Neuronal stem cell (in vitro differentiated cells): Measurements from ENCODE around the gene SLC16A10.

Experiments
- DNase-seq: peaks from one replicate; pipeline ENCODE4 v3.0.0-alpha.2; 2013; ENCODE audit warnings: low spot score
- H2AFZ ChIP-seq: one replicate; pipeline ENCODE4 v1.6.1; 2013; ENCODE audit warnings: mild to moderate bottlenecking, low read length, inconsistent platforms
- H2AK5ac ChIP-seq: 2 replicates; pipeline ENCODE4 v1.6.1; 2013; ENCODE audit warnings: low read depth, mild to moderate bottlenecking, inconsistent platforms, low read length, moderate library complexity, mixed read lengths
- H2BK120ac ChIP-seq: 2 replicates; pipeline ENCODE4 v1.6.1; 2013; ENCODE audit warnings: low read depth, mild to moderate bottlenecking, inconsistent platforms, low read length, moderate library complexity, mixed read lengths
- H2BK12ac ChIP-seq: one replicate; pipeline ENCODE4 v1.6.1; 2013; ENCODE audit warnings: low read length, inconsistent platforms
- H2BK15ac ChIP-seq: 2 replicates; pipeline ENCODE4 v1.6.1; 2013; ENCODE audit warnings: mild to moderate bottlenecking, low read length, inconsistent platforms, mixed read lengths
- H2BK5ac ChIP-seq: one replicate; pipeline ENCODE4 v1.6.1; 2013; ENCODE audit warnings: inconsistent platforms, mild to moderate bottlenecking, low read length, moderate library complexity
- H3K14ac ChIP-seq: one replicate; pipeline ENCODE4 v1.6.1; 2013; ENCODE audit warnings: low read length, inconsistent platforms
- H3K18ac ChIP-seq: 2 replicates; pipeline ENCODE4 v1.6.1; 2013; ENCODE audit warnings: low read length, inconsistent platforms
- H3K23ac ChIP-seq: 2 replicates; pipeline ENCODE4 v1.6.1; 2013; ENCODE audit warnings: low read depth, mild to moderate bottlenecking, mixed read lengths, low read length, inconsistent platforms; ENCODE audit not compliant: poor library complexity
- H3K27ac ChIP-seq: replicated peaks from 3 replicates; pipeline ENCODE4 v1.5.1; 2013; ENCODE audit warnings: low read length, inconsistent platforms
- H3K27me3 ChIP-seq, 3 experiments: 2 replicates each; pipeline ENCODE4 v1.6.1; 2013; ENCODE audit warnings: low read length in 3 of 3, mild to moderate bottlenecking in 2 of 3, inconsistent platforms in 1 of 3, low read depth in 1 of 3, mixed read lengths in 1 of 3, moderate library complexity in 1 of 3; ENCODE audit not compliant: control insufficient read depth in 3 of 3, insufficient read depth in 3 of 3
- H3K36me3 ChIP-seq, 2 donors: replicated peaks in 1 of 2; 2 replicates each; pipeline ENCODE4 v1.6.1; 2013; ENCODE audit warnings: low read length in 2 of 2; ENCODE audit not compliant: control insufficient read depth in 2 of 2, insufficient read depth in 2 of 2
- H3K4ac ChIP-seq: 2 replicates; pipeline ENCODE4 v1.6.1; 2013; ENCODE audit warnings: inconsistent platforms, mild to moderate bottlenecking, low read length, moderate library complexity
- H3K4me1 ChIP-seq, 2 donors: 1 replicate in 1 of 2; 2 replicates in 1 of 2; pipeline ENCODE4 v1.6.1; 2013; ENCODE audit warnings: low read length in 2 of 2, low read depth in 1 of 2; ENCODE audit not compliant: control insufficient read depth in 2 of 2, insufficient read depth in 1 of 2
- H3K4me2 ChIP-seq: one replicate; pipeline ENCODE4 v1.6.1; 2013; ENCODE audit warnings: mild to moderate bottlenecking, low read length, inconsistent platforms; ENCODE audit not compliant: insufficient read depth, poor library complexity, severe bottlenecking
- H3K4me3 ChIP-seq, 2 donors: 2 replicates each; pipeline ENCODE4 v1.5.1; 2013; ENCODE audit warnings: low read length in 2 of 2, mild to moderate bottlenecking in 2 of 2, inconsistent platforms in 1 of 2, moderate library complexity in 1 of 2
- H3K79me1 ChIP-seq: one replicate; pipeline ENCODE4 v1.6.1; 2013; ENCODE audit warnings: low read depth, mild to moderate bottlenecking, inconsistent platforms, low read length, moderate library complexity
- H3K9ac ChIP-seq: one replicate; pipeline ENCODE4 v1.6.1; 2013; ENCODE audit warnings: mild to moderate bottlenecking, low read depth, low read length, inconsistent platforms; ENCODE audit not compliant: poor library complexity
- H3K9me3 ChIP-seq, 2 donors: replicated peaks in 1 of 2; 2 replicates each; pipeline versions ENCODE3 to v1.6.1; 2013; ENCODE audit warnings: low read length in 2 of 2, mild to moderate bottlenecking in 2 of 2, inconsistent platforms in 1 of 2, low read depth in 1 of 2, mixed read lengths in 1 of 2, moderate library complexity in 1 of 2; ENCODE audit not compliant: control insufficient read depth in 2 of 2, insufficient read depth in 1 of 2
- H4K8ac ChIP-seq: one replicate; pipeline ENCODE4 v1.6.1; 2013; ENCODE audit warnings: low read depth, mild to moderate bottlenecking, inconsistent platforms, low read length, moderate library complexity
- H4K91ac ChIP-seq: one replicate; pipeline ENCODE4 v1.6.1; 2013; ENCODE audit warnings: low read length, low read depth, mild to moderate bottlenecking, inconsistent platforms; ENCODE audit not compliant: poor library complexity
- WGBS, 2 donors: extraction: QIAGEN DNeasy Blood & Tissue Kit; methylation state at CpG; one replicate each; pipeline ENCODE4 v1.1.7; 2013; ENCODE audit warnings: missing lambda C conversion rate in 2 of 2, mixed read lengths in 1 of 2; ENCODE audit not compliant: insufficient read length in 2 of 2, insufficient replicate concordance in 1 of 2; ENCODE audit errors: extremely low coverage in 2 of 2; 5-methylcytosine and 5-hydroxymethylcytosine counted together

The SLC16A10 gene

DNA sequence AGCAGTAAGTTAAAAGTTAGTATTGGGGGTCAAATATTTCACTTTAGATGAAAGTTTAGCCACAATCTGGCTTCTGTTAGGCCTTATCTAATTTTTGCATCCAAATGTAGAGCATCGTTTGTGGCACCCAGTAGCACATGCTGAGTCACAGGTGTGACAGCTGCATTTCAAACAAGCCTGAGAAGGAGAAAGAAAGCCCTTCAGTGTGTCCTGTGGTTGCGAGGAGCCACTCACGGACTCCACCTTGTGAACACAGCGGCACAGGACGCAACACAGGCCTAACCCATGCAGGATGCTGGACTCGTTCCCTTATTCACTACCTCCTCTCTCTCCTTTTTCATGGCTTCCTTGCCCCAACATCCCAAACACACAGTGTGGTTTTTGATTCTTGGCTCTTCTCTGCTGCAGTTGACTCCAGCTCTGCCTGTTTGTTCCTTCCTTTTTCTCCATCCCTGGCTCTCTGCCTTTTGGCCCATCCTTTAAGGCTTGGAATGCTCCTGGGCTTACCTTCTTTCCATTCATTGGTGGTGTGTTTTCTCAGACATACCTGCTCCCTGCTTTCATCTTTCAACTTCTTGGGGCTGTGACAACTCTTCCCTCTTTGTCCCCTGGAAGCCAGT, 124.2 kb downstream of the SLC16A10 start:
- Histone ChIP-seq H3K23ac (no peak overlapping the region), H4K8ac (no peak overlapping the region), H3K14ac (no peak overlapping the region), H3K4me3 (no peak overlapping the region), H3K9ac (no peak overlapping the region), H4K91ac (no peak overlapping the region), H2BK120ac (no peak overlapping the region), H3K18ac (no peak overlapping the region), H2AK5ac (no peak overlapping the region), H3K4me2 (no peak overlapping the region), H3K36me3 (no peaks in the 10 kb centered on the region), H2BK5ac (no peak overlapping the region), H3K27ac (no peak overlapping the region), H3K4me1 (peaks cover 0 to 2% of the 10 kb centered on the region in 2 donors), H3K9me3 (peaks cover 0 to 2% of the 10 kb centered on the region in 2 donors), H3K27me3 (peaks cover 0 to 8% (median 0%) of the 10 kb centered on the region in 3 experiments), H2AFZ (no peak overlapping the region), H2BK15ac (no peak overlapping the region), H3K79me1 (no peaks in the 10 kb centered on the region), H3K4ac (no peak overlapping the region), H2BK12ac (no peak overlapping the region)
- no CpG with 5 or more reads among the region's 6 CpGs for WGBS, 2 donors
- DNase-seq, result no peak

DNA sequence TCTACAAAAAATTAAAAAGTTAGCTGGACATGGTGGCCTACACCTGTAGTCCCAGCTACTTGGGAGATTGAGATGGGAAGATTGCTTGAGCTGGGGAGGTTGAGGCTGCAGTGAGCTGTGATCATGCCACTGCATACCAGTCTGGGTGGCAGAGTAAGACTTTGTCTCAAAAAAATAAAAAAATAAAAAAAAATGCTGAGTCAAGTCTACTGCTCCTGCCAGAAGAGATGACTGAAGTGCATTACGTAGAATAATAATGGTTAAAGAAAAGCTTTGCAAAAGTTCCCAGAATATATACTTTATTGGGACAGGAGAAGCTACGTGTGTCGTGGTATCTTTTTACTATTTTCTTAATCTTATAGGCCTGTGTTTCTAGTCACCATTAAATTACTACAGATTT, 125.3 kb downstream of the SLC16A10 start:
- no peak overlapping the region for H4K91ac ChIP-seq

DNA sequence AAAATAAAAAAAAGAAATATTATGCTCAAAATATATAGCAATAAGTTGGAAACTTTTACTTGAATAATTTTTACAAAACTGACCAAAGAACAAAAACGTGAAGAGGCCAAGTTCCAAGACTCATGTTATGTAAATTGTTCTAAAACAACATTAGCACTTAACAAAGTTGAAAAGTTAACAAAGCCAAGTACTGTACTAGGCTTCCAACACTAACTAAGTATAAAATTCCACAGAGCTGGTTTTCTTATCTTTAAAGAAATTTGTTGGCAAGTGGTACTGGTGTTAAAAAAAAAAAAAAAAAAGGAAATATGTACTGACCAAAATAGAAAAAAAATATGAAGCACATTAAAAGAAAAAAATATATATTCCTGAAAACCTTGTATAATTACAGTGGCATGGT, 127.8 kb downstream of the SLC16A10 start:
- Histone ChIP-seq H3K9me3 (no peaks in the 10 kb centered on the region), H3K27me3 (peaks cover 0 to 3% (median 0%) of the 10 kb centered on the region in 3 experiments), H3K4me1 (peaks cover 0 to 2% of the 10 kb centered on the region in 2 donors), H3K27ac (no peak overlapping the region), H2BK12ac (no peak overlapping the region), H3K4me2 (no peak overlapping the region), H3K4ac (no peak overlapping the region), H2AK5ac (no peak overlapping the region), H3K18ac (no peak overlapping the region), H4K91ac (no peak overlapping the region), H3K4me3 (no peak overlapping the region), H4K8ac (no peak overlapping the region), H3K36me3 (no peaks in the 10 kb centered on the region), H3K23ac (no peak overlapping the region), H3K14ac (no peak overlapping the region), H3K9ac (no peak overlapping the region), H2BK120ac (no peak overlapping the region), H3K79me1 (no peaks in the 10 kb centered on the region), H2BK5ac (no peak overlapping the region), H2BK15ac (no peak overlapping the region), H2AFZ (no peak overlapping the region)
- no peak for DNase-seq
- no CpG with 5 or more reads among the region's 1 CpG for WGBS, 2 donors

More for the DNA sequence above, 125.3 kb downstream of the SLC16A10 start:
- Histone ChIP-seq H2AFZ (no peak overlapping the region), H2BK12ac (no peak overlapping the region), H3K23ac (no peak overlapping the region), H3K4ac (no peak overlapping the region), H3K36me3 (no peaks in the 10 kb centered on the region), H3K14ac (no peak overlapping the region), H2BK15ac (no peak overlapping the region), H2BK120ac (no peak overlapping the region), H3K4me3 (no peak overlapping the region), H2BK5ac (no peak overlapping the region), H3K4me2 (no peak overlapping the region), H3K4me1 (peaks cover 0 to 2% of the 10 kb centered on the region in 2 donors), H3K18ac (no peak overlapping the region), H4K8ac (no peak overlapping the region), H3K9me3 (no peaks in the 10 kb centered on the region), H3K27me3 (peaks cover 0 to 4% (median 0%) of the 10 kb centered on the region in 3 experiments), H3K79me1 (no peaks in the 10 kb centered on the region), H3K9ac (no peak overlapping the region), H3K27ac (no peak overlapping the region), H2AK5ac (no peak overlapping the region)
- WGBS, 2 donors, result no CpG with 5 or more reads among the region's 3 CpGs
- DNase-seq, result no peak

DNA sequence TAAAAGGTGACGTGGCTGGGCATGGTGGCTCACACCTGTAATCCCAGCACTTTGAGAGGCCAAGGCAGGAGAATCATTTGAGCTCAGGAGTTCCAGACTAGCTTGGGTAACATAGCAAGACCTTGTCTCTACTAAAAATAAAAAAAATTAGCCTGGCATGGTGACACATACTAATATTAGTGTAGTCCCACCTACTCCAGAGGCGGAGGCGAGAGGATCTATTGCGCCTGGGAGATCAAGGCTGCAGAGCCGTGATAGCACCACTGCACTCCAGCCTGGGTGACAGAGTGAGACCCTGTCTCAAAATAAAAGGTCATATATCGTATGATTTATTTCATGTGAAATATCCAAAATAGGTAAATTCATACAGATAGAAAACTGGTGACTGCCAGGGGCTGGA, 132.5 kb downstream of the SLC16A10 start:
- Histone ChIP-seq H3K27ac (no peak overlapping the region), H2BK5ac (no peak overlapping the region), H2AFZ (no peak overlapping the region), H3K9ac (no peak overlapping the region), H3K4ac (no peak overlapping the region), H3K79me1 (no peaks in the 10 kb centered on the region), H2BK15ac (no peak overlapping the region), H4K8ac (no peak overlapping the region), H2BK120ac (no peak overlapping the region), H3K23ac (no peak overlapping the region), H3K27me3 (no peaks in the 10 kb centered on the region), H2BK12ac (no peak overlapping the region), H2AK5ac (no peak overlapping the region), H3K9me3 (no peaks in the 10 kb centered on the region), H3K4me3 (no peak overlapping the region), H4K91ac (no peak overlapping the region), H3K36me3 (no peaks in the 10 kb centered on the region), H3K14ac (no peak overlapping the region), H3K18ac (no peak overlapping the region), H3K4me2 (no peak overlapping the region), H3K4me1 (no peaks in the 10 kb centered on the region)
- no CpG with 5 or more reads among the region's 6 CpGs for WGBS, 2 donors
- DNase-seq, result no peak
